Measurements from ENCODE around the gene BCL2A1. TPM values are rescaled to one million over a fixed set of nuclear protein-coding genes. Genes with fewer than 3 reads are reported as not detected.

BCL2A1 gene
- total RNA-seq, 1 donor from 2014 or later, result not detected

DNA sequence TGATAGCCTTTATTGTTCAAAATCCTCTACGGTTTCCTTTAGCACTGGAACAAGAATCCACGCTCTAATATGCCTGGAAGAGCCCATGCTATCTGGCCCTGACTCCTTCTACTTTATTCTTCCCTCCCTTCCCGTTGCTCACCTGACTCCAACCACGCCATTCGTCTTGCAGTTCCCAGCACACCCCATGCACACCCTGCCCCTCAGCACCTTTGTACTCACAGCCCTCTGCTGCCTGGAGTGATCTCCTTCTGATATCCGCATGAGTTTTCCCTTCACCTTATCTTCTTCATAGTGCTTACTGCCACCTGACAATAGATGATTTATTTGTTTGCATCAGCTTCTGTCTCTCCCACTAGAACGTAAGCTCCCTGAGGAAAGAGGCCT is 16.6 kb upstream of the BCL2A1 start:
- DNase-seq (ENCODE audit: low read depth), result no peak
- TF ChIP-seq, protein P1, sequence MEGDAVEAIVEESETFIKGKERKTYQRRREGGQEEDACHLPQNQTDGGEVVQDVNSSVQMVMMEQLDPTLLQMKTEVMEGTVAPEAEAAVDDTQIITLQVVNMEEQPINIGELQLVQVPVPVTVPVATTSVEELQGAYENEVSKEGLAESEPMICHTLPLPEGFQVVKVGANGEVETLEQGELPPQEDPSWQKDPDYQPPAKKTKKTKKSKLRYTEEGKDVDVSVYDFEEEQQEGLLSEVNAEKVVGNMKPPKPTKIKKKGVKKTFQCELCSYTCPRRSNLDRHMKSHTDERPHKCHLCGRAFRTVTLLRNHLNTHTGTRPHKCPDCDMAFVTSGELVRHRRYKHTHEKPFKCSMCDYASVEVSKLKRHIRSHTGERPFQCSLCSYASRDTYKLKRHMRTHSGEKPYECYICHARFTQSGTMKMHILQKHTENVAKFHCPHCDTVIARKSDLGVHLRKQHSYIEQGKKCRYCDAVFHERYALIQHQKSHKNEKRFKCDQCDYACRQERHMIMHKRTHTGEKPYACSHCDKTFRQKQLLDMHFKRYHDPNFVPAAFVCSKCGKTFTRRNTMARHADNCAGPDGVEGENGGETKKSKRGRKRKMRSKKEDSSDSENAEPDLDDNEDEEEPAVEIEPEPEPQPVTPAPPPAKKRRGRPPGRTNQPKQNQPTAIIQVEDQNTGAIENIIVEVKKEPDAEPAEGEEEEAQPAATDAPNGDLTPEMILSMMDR (IDR thresholded peaks at IDR 0.05; ENCODE audit: insufficient read depth, low read length, poor library complexity, severe bottlenecking), result no peak

DNA sequence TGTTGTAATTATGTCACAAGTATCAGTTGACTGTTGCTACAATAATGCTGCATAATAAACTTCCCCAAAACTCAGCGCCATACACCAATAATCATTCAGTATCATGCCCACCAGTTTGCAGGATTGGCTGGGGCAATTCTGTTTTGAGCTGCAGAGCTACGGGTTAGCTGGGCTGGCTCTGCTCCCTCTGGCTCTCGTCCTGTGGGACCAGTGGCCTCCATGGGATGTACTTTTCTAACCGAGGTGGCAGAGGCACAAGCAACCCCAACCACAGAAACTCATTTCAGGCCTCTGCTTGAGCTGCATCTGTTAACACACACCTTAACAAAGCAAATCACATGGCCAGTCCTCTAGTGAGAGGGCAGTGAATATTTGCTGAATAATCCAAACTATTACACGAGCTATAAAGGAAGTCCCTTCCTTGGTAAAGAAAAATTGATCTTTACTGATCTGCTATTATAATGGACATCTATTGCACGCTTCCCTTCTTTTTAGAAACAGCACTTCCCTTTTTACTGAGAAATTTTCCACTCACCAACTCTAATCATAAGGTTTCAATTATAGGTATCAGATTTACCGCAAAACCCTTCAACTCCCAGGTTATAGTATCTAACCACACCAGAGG is 10.9 kb upstream of the BCL2A1 start:
- TF ChIP-seq, protein P1 (IDR thresholded peaks at IDR 0.05; ENCODE audit: insufficient read depth, low read length, poor library complexity, severe bottlenecking), result no peak
- H3K36me3 ChIP-seq (ENCODE audit: control insufficient read depth, insufficient read depth, low read length), result no peaks in the 10 kb centered on the region
- no peak overlapping the region for H3K4me3 ChIP-seq (ENCODE audit: low read depth, low read length)

More for the DNA sequence above, 16.6 kb upstream of the BCL2A1 start:
- Histone ChIP-seq H3K27me3 (ENCODE audit: control insufficient read depth, insufficient read depth, low read length) (no peaks in the 10 kb centered on the region), H3K4me3 (ENCODE audit: low read depth, low read length) (no peak overlapping the region), H3K36me3 (ENCODE audit: control insufficient read depth, insufficient read depth, low read length) (no peaks in the 10 kb centered on the region)

DNA sequence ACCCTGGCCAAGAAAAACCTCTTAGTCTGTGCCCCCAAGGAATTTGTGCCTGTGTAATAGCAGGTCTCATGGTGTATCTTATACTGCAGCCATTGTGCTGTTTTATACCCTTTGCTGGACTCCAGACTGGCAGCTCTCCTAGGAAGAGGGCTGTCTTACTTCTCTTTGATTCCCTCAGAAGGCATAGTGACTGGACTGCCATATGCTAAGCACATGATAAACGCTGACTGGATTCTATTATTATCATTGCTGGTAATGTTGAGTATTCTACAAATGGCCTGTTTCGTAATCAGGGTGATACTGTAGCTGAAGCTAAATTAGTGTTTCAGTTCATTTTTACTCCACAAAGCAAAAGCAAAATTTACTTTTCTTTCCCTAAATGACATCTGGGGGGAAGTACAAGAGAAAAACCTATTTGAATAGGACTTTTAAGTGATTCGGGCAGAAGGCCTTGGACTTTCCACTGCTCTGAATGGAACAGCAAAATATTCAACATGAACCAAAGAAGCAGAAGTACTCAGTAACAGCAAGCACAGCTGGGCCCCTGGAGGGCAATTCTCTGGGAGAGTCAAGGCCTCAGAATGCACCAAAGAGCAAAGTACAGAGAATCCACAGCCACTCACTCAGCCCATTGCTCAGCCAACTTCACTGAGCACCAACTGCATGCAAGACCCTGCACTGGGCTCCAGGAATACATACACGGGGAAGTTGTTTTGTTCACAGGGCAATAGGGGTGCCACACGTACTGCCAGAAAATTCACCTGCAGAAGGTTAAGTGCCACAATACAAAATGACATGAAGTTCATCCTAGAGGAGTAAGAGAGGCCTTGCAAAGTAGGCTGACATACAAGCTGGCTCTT is 7.9 kb upstream of the BCL2A1 start:
- Histone ChIP-seq H3K27me3 (ENCODE audit: control insufficient read depth, insufficient read depth, low read length) (no peaks in the 10 kb centered on the region), H3K4me3 (ENCODE audit: low read depth, low read length) (no peak overlapping the region), H3K36me3 (ENCODE audit: control insufficient read depth, insufficient read depth, low read length) (no peaks in the 10 kb centered on the region)
- DNase-seq (ENCODE audit: low read depth), result no peak
- TF ChIP-seq, protein P1 (IDR thresholded peaks at IDR 0.05; ENCODE audit: insufficient read depth, low read length, poor library complexity, severe bottlenecking), result no peak

More for the DNA sequence above, 10.9 kb upstream of the BCL2A1 start:
- no peak for DNase-seq (ENCODE audit: low read depth)
- H3K27me3 ChIP-seq (ENCODE audit: control insufficient read depth, insufficient read depth, low read length), result no peaks in the 10 kb centered on the region

DNA sequence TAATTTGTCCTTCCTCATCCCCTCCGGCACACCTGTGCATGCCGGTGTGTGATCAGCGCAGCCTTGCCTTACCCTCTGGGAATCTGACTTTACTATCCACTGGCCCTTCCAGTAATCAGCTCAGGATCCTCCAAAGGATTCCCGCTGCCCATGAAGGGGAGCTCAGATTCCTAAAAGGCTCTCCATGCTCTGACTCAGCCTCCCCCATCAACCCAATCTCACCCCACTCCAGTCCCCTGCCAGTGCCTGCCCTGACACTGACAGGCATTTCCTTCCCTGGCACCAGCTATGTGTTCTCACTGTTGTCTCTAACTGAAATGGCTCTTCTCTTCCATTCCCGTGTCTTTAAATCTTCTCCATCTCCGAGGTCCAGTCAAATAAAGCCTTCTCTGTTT is 7.3 kb upstream of the BCL2A1 start:
- DNase-seq (ENCODE audit: low read depth), result no peak
- TF ChIP-seq, protein P1 (IDR thresholded peaks at IDR 0.05; ENCODE audit: insufficient read depth, low read length, poor library complexity, severe bottlenecking), result no peak
- H3K4me3 ChIP-seq (ENCODE audit: low read depth, low read length), result no peak overlapping the region
- no peaks in the 10 kb centered on the region for H3K27me3 ChIP-seq (ENCODE audit: control insufficient read depth, insufficient read depth, low read length)
- no peaks in the 10 kb centered on the region for H3K36me3 ChIP-seq (ENCODE audit: control insufficient read depth, insufficient read depth, low read length)

DNA sequence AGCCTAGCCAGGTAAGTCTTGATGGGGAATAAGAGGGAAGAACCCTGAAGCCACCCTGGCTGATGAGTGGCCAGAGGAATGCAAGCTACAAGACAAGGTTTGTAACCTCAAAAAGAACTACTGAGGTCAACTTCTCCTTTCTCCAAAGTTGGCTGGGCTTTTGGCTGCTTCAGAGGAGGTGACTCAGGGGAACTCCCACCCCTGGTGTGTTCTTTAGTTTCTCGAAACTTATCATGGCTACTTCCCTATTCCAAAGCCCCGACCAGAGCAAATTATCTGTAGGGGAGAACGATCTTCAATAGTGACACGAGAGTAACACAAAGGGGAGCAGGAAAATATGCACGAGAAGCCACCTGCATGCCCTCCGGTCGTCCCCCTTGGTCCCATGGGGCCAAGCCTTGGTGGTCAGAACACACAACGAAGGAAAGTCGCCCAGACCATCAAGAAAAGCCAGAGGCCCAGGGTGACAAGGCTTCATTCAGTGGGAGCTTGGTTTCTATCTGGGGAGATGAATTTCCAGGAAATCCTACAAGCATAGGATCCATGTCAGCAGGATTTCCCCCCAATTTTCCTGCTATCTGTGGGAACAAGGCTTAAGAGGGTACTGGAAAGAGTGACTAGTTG is 6.5 kb upstream of the BCL2A1 start:
- TF ChIP-seq, protein P1 (IDR thresholded peaks at IDR 0.05; ENCODE audit: insufficient read depth, low read length, poor library complexity, severe bottlenecking), result no peak

More for the DNA sequence above, 6.5 kb upstream of the BCL2A1 start:
- Histone ChIP-seq H3K4me3 (ENCODE audit: low read depth, low read length) (no peak overlapping the region), H3K27me3 (ENCODE audit: control insufficient read depth, insufficient read depth, low read length) (no peaks in the 10 kb centered on the region), H3K36me3 (ENCODE audit: control insufficient read depth, insufficient read depth, low read length) (no peaks in the 10 kb centered on the region)
- DNase-seq (ENCODE audit: low read depth), result no peak
